HG03060 (cell line): ENCODE measurements around the gene PHACTR2.
"Not testable (repeated sequence)": the region's sequence is repeated elsewhere in the genome, so short reads cannot be mapped to it uniquely, and the experiment has no call there.

Experiments
- ATAC-seq: cut with Tn5 transposase; IDR thresholded peaks from one replicate; pipeline ENCODE4 v1.9.1; 2021; ENCODE audit warnings: low read depth, moderate number of reproducible peaks; ENCODE audit not compliant: unreplicated experiment

Gene PHACTR2

DNA sequence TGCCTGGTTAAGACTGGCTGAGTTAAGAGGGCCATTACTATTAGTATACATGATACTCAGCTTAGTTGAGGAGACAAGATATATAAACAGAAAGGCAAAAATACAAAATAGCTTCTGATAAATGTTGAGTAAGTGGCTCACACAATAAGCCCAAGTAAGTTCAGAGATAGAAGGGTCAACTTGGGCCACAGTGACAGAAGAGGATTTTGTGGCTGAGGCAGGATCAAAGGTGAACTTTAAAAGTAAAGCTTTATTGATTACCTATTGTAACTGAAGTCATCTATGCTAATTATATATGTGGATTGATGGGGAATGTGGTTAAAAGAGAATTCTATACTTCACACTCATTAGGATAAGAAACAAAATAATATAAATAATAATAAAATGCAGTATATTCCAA is 80.8 kb downstream of the PHACTR2 start:
- no peak for ATAC-seq

DNA sequence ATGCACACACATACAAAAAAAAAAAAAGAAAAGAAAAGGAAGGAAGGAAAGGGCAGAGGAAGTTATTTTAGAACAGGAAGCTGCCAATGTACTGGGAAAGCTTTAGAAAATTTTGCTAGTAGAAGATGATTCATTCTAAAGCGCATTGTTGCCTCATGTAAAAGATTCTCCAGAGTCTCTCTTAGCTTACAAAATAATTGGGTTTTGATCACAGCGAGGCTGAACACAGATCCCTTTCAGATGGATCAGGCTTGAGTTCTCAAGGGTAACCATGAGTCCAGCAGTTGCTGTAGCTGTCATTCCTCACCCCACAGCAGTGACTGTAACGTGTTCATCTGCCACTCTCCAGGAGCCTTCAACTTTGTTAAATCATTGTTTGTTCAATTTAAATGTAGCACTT is 81.9 kb downstream of the PHACTR2 start:
- ATAC-seq: no peak

DNA sequence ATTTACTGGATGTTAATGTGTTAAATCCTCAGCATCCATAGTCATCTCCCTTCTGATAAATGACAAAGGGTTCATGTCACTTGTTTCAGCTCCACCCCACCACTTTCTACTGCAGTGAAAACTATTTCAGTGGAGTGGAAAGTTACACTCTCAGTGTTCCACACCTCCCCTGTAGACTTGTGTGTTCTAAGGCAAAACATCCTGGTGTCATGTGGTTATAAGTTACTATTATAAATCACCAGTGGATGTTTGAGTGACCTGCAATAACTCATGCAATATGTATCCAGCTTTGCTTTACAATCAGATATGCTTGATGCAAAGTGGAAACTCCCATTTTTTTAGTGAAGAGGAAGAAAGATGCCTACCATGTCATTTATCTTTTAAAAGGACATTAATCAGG is 83.3 kb downstream of the PHACTR2 start:
- no peak for ATAC-seq

DNA sequence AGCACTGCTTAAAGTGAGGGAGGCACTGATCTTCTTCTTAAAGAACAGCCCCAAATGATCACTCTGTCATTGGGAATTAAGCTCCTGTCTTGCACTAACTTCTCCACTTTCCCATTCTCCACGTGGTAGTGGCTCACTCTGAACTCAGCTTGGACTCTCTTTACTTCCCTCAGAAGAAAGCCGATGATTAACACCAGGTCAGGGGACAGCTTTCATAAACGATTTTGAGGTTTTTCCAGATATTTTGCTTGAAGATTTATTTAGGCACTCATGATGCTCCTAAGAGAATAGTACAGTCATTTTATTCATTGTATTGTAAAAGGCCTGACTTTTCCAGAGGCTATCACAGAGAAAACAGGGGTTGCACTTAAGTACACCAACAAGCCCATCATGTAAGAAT is 84.4 kb downstream of the PHACTR2 start:
- no peak for ATAC-seq

DNA sequence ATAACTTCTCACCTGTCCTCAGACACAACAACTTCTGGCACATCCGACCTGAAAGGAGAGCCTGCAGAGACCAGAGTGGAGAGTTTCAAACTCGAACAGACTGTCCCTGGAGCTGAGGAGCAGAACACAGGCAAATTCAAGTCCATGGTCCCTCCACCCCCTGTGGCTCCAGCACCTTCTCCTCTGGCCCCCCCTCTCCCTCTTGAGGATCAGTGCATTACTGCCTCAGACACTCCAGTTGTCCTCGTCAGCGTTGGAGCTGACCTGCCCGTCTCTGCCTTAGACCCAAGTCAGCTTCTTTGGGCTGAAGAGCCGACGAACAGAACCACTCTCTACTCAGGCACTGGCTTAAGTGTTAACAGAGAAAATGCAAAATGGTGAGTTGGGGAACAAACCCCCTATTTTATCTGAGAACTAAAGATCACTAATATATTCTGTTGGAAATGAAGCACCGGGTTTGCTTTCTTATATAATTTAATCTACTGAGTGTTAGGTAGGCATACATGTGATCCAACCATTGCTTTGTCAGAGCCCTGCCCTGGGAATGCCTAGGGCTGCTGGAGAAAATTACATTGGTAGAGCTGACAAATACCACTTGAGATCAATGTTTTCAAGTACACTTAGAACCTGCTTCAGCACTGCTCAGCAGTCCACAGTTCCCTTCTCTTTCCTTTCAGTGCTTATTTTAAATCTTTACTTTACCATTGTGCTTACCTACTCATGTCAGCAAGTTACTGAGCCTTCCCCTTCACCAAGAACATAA is 87.8 kb downstream of the PHACTR2 start:
- ATAC-seq: no peak

DNA sequence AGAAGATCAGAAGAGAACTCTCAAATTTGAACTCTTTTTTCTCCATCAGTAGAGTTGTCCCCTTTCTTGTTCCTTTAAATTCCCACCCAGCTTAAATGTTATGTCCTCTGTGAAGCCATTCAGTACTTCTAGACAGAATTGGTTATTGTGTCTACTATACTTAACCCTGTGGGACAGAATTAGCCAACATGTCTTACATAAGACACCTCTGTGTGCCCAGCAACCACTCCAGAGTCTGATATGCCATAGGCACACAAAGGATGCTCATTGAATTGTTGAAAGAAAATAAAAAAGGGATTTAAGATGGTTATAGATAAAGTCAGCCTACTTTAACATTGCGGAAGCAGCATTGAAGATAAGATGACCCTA is 88.4 kb downstream of the PHACTR2 start:
- ATAC-seq: no peak

DNA sequence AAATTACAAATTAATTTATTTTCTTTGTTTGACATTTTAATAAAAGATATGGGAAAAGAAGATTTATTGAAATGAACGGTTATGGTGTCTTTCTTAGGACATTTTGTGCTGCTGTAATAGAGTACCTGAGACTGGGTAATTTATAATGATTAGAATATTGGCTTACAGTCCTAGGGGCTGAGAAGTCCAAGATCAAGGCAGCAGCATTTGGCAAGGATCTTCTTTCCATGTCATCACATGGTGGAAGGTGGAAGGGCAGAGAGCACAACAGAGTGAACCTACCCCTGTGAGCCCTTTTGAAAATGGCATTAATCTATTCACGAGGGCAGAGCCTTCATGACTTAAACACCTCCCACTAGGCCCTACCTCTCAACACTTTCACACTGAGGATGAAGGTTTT is 89.7 kb downstream of the PHACTR2 start:
- no peak for ATAC-seq

DNA sequence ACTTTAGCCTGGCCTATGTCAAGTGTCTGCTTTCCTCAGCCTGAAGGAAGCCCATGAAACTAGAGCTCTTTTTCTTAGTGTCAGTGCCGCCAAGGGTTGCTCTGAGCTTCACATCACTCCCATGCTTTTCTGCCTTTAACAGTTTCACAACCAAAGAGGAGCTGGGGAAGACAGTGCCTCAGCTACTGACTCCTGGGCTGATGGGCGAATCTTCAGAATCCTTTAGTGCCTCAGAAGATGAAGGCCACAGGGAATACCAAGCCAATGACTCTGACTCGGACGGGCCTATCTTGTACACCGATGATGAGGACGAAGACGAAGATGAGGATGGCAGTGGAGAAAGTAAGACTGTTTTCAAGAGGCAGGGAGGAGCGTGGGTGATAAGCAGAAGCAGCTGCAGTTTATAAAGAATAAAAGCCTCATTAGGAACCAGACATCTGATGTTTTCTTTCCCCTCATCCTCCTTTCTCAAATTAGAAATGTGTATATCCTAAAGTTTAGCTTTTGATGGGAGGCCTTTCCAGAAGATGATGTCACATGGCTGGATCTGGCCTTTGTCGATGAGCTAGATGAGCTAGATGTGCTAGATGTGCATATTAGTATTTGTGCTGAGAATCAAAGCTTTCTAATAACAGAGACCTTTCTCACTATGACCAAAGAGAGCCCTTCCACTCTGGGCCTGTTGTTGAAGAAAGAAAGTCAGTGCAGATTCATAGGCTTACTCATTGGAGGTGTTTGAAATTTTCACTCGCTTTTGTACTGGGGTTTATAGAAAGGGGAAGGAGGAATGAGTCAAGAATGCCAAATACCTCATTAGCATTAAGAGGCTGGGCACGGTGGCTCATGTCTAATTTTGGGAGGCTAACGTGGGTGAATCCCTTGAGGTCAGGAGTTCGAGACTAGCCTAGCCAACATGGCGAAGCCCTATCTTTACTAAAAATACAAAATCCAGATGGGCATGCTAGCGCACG is 94.6 kb downstream of the PHACTR2 start:
- no peak for ATAC-seq

DNA sequence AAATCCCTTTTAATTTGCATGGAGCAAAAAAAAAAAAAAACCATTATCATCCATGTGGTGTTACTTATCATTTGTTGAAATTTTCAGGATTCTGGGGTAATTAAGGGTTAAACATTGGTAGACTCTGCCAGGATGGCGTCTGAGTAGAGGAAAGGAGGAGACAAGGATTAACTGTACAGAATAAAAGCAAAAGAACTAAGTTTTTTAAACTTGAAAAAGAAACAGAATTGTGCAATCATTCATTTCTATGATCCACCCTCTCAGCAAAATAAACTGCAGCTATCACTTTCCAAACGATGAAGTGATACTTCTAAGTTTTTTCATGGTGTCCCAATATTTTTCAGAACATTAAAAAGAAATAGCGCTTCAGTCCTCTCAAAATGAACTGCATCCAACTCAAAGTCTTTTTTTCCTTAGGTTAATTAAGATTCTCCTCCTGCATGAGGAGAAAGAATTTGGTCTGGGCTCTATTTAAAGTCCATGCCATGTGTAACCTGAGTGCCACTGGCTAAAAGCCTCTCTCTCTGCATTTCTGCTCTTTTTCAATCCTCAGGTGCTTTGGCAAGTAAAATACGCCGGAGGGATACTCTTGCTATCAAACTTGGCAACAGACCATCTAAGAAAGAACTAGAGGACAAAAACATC is 95.9 kb downstream of the PHACTR2 start:
- ATAC-seq: no peak

DNA sequence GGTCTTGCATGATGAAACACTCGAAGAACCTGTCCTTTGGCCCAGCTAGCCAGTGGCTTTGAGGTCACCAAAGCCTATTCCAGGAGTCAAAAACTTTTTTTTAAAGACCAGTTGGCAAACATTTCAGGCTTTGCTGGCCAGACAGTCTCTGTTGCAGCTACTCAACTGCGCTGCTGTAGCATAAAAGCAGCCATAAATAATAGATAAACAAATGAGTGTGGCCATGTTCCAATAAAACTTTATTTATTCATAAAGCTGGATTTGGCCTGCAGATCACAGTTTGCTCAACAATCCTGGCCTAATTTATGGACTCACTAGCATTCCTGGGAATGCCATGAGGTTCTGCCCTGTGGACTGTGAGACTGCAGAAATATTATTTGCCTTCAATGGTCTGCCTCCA is 96.6 kb downstream of the PHACTR2 start:
- no peak for ATAC-seq

DNA sequence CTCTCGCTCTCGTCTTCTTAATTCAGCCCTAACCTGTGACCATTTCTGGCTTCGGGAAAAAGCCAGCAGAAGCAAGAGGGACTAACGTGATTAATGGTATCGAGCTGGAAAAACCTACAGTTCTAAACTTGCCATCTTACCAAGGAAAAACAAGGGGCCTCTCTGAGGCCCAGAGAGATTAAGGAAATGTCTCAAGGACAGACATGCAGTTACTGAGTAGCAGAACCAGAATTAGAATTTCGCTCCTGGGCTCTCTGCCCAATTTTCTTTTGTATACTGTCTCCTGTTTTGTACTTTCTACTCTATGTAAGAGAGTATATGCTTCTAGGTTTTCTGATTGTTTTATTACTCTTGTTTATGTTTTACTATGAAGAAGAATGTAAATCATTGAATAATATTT is 97.6 kb downstream of the PHACTR2 start:
- no peak for ATAC-seq

DNA sequence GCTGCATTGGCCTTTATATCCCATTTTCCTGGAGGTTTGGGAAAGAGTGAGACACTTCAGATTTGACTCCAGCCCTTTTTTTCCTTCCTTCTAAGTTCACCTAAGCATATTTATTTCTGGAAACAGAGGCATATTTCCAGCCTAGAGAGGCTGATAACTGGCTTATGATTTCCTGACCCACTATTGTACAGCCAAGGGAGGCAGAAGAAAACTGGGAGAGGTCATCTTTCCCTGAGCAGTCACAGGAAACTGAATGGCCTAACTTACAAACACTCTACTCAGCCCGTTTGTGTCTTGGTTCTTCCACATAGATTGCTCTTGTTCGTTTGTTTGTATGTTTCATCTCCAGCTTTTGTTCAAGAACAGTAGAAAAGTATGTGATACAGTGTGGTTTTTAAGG is 101.2 kb downstream of the PHACTR2 start:
- ATAC-seq: no peak

DNA sequence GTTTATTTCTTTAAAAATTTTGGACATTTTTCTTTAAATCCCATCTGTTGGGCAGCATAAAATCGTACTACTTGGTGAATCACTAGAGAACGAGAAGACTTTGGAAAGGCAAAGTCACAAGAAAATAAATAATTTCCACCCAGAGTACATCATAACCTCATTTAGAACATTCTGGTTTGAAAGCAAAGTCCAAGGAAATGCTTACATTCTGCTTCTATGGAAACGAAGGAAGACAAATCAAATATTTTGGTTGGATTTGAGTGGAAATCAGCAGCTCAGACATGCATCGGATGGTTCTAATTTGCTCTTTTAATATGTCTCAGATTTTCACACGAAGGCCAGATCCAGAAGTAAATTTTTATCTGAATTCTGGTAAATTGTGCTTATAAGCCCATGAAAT is 104.7 kb downstream of the PHACTR2 start:
- ATAC-seq: no peak

DNA sequence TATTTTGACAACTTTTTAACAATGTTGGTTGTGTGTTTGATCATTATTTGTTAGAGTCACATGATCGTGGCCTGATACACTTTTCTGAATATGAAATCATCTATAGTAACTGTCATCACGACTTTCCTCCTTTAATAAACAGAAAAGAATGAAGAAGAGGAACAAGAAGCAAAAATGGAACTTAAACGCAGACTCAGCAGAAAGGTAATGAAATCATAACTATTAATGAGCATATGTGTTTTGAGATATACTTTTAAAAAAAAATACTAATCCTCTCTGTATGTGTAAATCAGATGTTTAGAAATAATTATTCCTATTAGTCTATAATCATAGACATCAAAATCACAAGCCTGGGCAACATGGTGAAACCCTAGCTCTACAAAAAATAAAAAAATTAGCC is 105.3 kb downstream of the PHACTR2 start:
- no peak for ATAC-seq

DNA sequence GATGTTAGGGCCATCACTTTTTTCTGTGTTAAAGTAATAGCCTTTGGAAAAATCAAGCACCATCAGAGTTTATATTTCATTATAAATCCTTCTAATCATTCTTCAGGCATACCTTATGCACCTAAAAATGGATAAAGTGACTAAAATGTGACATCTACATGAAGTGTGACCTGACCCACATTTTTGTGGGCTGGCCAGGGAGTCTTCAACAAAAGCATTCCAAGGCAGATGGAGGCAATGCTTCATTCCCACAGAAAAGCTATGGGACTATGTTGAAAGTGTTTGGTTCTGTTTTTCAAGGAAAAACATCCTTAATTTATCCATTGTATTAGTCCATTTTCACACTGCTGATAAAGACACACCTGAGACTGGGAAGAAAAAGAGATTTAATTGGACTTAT is 106.6 kb downstream of the PHACTR2 start:
- ATAC-seq: no peak

DNA sequence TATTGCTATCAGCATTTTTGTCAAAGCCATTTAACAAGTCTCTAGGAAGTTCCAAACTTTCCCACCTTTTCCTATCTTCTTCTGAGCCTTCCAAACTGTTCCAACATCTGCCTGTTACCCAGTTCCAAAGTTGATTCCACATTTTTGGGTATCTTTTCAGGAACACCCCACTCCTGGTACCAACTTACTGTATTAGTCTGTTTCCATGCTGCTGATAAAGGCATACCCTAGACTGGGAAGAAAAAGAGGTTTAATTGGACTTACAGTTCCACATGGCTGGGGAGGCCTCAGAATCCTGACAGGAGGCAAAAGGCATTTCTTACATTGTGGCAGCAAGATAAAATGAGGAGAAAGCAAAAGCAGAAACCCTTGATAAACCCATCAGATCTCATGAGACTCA is 108.6 kb downstream of the PHACTR2 start:
- ATAC-seq: not testable (repeated sequence)

DNA sequence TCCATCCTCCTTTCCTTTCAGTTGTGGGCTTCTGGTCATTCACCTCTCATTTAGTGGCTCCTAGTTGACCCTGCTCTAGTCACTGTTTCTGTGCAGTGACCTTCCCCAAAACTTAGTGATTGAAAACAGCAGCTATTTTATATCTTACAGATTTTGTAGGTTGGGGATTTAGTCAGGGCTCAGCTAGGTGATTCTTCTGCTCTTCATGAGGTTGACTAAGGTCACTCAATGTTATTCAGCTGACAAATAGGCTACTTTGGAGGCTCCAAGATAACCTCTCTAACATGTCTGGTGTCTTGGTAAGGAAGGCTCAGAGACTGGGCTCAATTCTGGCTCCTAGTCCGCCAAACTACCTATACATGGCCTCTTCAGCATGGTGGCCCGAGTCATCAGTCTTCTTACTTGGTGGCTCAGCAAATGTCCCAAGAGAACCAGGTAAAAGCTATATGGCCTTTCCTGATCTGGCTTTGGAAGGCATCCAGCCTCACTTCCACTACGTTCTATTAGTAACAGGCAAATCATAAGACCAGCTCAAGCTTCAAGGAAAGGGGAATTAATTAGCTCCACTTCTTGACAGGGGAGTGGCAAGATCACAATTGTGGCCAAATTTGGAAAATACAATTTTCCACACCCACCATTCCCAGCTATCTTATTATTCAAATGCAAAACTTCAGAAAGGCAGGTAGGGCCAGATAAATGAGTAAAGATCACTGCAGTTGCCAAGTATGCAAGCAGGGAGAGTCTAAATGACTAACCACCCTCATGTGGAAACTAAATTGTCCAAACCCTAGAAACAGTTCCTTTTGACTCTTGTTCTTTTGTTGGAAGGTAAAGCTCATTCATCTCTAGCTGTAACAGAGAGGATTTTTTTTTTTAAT is 114.9 kb downstream of the PHACTR2 start:
- no peak for ATAC-seq

DNA sequence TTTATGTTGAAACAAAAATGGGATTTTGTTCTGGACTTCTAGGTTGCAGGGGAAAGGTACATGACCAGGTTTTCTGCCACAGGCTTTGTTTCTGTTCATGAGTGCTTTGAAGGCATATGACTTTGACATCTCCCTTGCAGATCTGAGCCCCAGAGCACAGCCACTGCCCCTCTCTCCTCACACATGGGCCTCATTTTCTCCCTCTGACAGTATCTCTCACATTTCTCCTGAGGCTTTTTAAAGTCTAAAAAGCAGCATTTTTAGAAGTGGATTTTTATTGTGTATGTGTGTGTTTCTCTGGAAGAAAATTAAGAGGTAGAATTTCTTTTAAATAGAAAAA is 115.5 kb downstream of the PHACTR2 start:
- ATAC-seq: no peak

DNA sequence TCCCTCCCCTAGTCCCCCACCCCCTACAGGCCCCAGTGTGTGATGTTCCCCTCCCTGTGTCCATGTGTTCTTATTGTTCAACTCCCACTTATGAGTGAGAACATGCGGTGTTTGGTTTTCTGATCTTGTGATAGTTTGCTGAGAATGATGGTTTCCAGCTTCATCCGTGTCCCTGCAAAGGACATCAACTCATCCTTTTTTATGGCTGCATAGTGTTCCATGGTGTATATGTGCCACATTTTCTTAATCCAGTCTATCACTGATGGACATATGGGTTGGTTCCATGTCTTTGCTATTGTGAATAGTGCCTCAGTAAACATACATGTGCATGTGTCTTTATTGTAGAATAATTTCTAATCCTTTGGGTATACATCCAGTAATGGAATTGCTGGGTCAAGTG is 118.8 kb downstream of the PHACTR2 start:
- ATAC-seq: not testable (repeated sequence)

DNA sequence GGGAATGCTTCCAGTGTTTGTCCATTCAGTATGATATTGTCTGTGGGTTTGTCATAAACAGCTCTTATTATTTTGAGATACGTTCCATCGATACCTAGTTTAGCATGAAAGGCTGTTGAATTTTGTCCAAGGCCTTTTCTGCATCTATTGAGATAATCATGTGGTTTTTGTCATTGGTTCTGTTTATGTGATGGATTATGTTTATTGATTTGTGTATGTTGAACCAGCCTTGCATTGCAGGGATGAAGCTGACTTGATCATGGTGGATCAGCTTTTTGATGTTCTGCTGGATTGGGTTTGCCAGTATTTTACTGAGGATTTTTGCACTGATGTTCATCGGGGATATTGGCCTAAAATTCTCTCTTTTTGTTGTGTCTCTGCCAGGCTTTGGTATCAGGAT is 120.7 kb downstream of the PHACTR2 start:
- not testable (repeated sequence) for ATAC-seq
